HEK293 (cell line): ENCODE data around the gene ZNF771.

Experiments
- BCL11B ChIP-seq: fragments of 450-650 bp; formaldehyde crosslinking; IDR thresholded peaks from 2 replicates; pipeline ENCODE4 v1.5.1; 2016; ENCODE audit warnings: low read depth, missing biosample characterization, missing genetic modification characterization
- FEZF1 ChIP-seq: fragments of 450-650 bp; formaldehyde crosslinking; IDR thresholded peaks from 2 replicates; pipeline ENCODE4 v1.5.1; 2016; ENCODE audit warnings: missing biosample characterization, missing genetic modification characterization
- GLIS1 ChIP-seq: fragments of 450-650 bp; formaldehyde crosslinking; IDR thresholded peaks from 2 replicates; pipeline ENCODE4 v1.5.1; 2016; ENCODE audit warnings: missing biosample characterization, missing genetic modification characterization
- IKZF3 ChIP-seq: fragments of 450-650 bp; IDR thresholded peaks from 2 replicates; pipeline ENCODE4 v1.5.0; 2018; ENCODE audit warnings: missing biosample characterization, mild to moderate bottlenecking, missing genetic modification characterization, moderate library complexity
- INSM2 ChIP-seq: fragments of 450-650 bp; formaldehyde crosslinking; IDR thresholded peaks from 2 replicates; pipeline ENCODE4 v1.5.1; 2016; ENCODE audit warnings: missing biosample characterization, missing genetic modification characterization
- KLF7 ChIP-seq: fragments of 450-650 bp; formaldehyde crosslinking; IDR thresholded peaks from 2 replicates; pipeline ENCODE4 v1.5.1; 2016; ENCODE audit warnings: missing biosample characterization, missing genetic modification characterization, borderline replicate concordance
- PBX3 ChIP-seq: sonication (generic); formaldehyde crosslinking; IDR thresholded peaks from 2 replicates; pipeline ENCODE4 v1.8.1; 2022; ENCODE audit warnings: mild to moderate bottlenecking, moderate library complexity, missing genetic modification reagents
- SCRT2 ChIP-seq: fragments of 450-650 bp; formaldehyde crosslinking; IDR thresholded peaks from 2 replicates; pipeline ENCODE4 v1.5.1; 2016; ENCODE audit warnings: missing biosample characterization, missing genetic modification characterization
- ZBTB1 ChIP-seq: fragments of 450-650 bp; formaldehyde crosslinking; IDR thresholded peaks from 2 replicates; pipeline ENCODE4 v1.5.1; 2016; ENCODE audit warnings: missing biosample characterization, missing genetic modification characterization
- ZBTB10 ChIP-seq: fragments of 450-650 bp; formaldehyde crosslinking; IDR thresholded peaks from 2 replicates; pipeline ENCODE4 v1.5.1; 2016; ENCODE audit warnings: missing biosample characterization, missing genetic modification characterization
- ZBTB20 ChIP-seq: fragments of 450-650 bp; formaldehyde crosslinking; IDR thresholded peaks from 2 replicates; pipeline ENCODE4 v1.5.1; 2016; ENCODE audit warnings: missing biosample characterization, missing genetic modification characterization
- ZBTB21 ChIP-seq: fragments of 450-650 bp; formaldehyde crosslinking; IDR thresholded peaks from 2 replicates; pipeline ENCODE4 v1.5.1; 2017; ENCODE audit warnings: missing biosample characterization, missing genetic modification characterization
- ZBTB48 ChIP-seq: fragments of 450-650 bp; formaldehyde crosslinking; IDR thresholded peaks from 2 replicates; pipeline ENCODE4 v1.5.1; 2016; ENCODE audit warnings: missing biosample characterization, missing genetic modification characterization
- ZEB2 ChIP-seq: fragments of 450-650 bp; formaldehyde crosslinking; IDR thresholded peaks from 2 replicates; pipeline ENCODE4 v1.5.1; 2016; ENCODE audit warnings: missing biosample characterization, missing genetic modification characterization
- ZFP69B ChIP-seq: fragments of 450-650 bp; formaldehyde crosslinking; IDR thresholded peaks from 2 replicates; pipeline ENCODE4 v1.5.1; 2016; ENCODE audit warnings: missing biosample characterization, missing genetic modification characterization
- ZNF2 ChIP-seq: fragments of 450-650 bp; formaldehyde crosslinking; IDR thresholded peaks from 2 replicates; pipeline ENCODE4 v1.5.1; 2016; ENCODE audit warnings: missing biosample characterization, missing genetic modification characterization
- ZNF211 ChIP-seq: fragments of 450-650 bp; formaldehyde crosslinking; IDR thresholded peaks from 2 replicates; pipeline ENCODE4 v1.5.1; 2016; ENCODE audit warnings: low read depth, missing biosample characterization, missing genetic modification characterization
- ZNF302 ChIP-seq: fragments of 450-650 bp; formaldehyde crosslinking; IDR thresholded peaks from 2 replicates; pipeline ENCODE4 v1.5.1; 2016; ENCODE audit warnings: missing biosample characterization, missing genetic modification characterization, low read depth
- ZNF341 ChIP-seq: fragments of 450-650 bp; formaldehyde crosslinking; IDR thresholded peaks from 2 replicates; pipeline ENCODE4; 2016; ENCODE audit warnings: low read depth, missing biosample characterization, missing genetic modification characterization
- ZNF398 ChIP-seq: fragments of 450-650 bp; formaldehyde crosslinking; IDR thresholded peaks from 2 replicates; pipeline ENCODE4 v1.5.1; 2017; ENCODE audit warnings: missing biosample characterization, missing genetic modification characterization
- ZNF555 ChIP-seq: fragments of 450-650 bp; formaldehyde crosslinking; conservative IDR thresholded peaks from 2 replicates; pipeline ENCODE4 v1.5.1; 2017; ENCODE audit warnings: missing biosample characterization, mild to moderate bottlenecking, missing genetic modification characterization, inconsistent platforms
- ZNF560 ChIP-seq: fragments of 450-650 bp; formaldehyde crosslinking; IDR thresholded peaks from 2 replicates; pipeline ENCODE4 v1.5.1; 2017; ENCODE audit warnings: missing biosample characterization, missing genetic modification characterization, borderline replicate concordance
- ZNF561 ChIP-seq: fragments of 450-650 bp; IDR thresholded peaks from 2 replicates; pipeline ENCODE4 v1.5.1; 2018; ENCODE audit warnings: missing biosample characterization, missing genetic modification characterization, borderline replicate concordance
- ZNF623 ChIP-seq: fragments of 450-650 bp; formaldehyde crosslinking; IDR thresholded peaks from 2 replicates; pipeline ENCODE4 v1.5.1; 2016; ENCODE audit warnings: missing biosample characterization, missing genetic modification characterization
- ZNF654 ChIP-seq: fragments of 450-650 bp; formaldehyde crosslinking; IDR thresholded peaks from 2 replicates; pipeline ENCODE4 v1.5.1; 2016; ENCODE audit warnings: low read depth, missing biosample characterization, missing genetic modification characterization
- ZNF658 ChIP-seq: fragments of 450-650 bp; formaldehyde crosslinking; IDR thresholded peaks from 2 replicates; pipeline ENCODE4; 2016; ENCODE audit warnings: missing biosample characterization, missing genetic modification characterization
- ZNF747 ChIP-seq: fragments of 450-650 bp; formaldehyde crosslinking; IDR thresholded peaks from 2 replicates; pipeline ENCODE4 v1.5.1; 2016; ENCODE audit warnings: missing biosample characterization, missing genetic modification characterization
- ZNF792 ChIP-seq: fragments of 450-650 bp; formaldehyde crosslinking; IDR thresholded peaks from 2 replicates; pipeline ENCODE4 v1.5.1; 2016; ENCODE audit warnings: missing biosample characterization, missing genetic modification characterization
- ZNF843 ChIP-seq: fragments of 450-650 bp; formaldehyde crosslinking; IDR thresholded peaks from 2 replicates; pipeline ENCODE4 v1.5.1; 2016; ENCODE audit warnings: missing biosample characterization, missing genetic modification characterization
- ZSCAN23 ChIP-seq: fragments of 450-650 bp; formaldehyde crosslinking; IDR thresholded peaks from 2 replicates; pipeline ENCODE4 v1.5.1; 2016; ENCODE audit warnings: missing biosample characterization, missing genetic modification characterization
- ZSCAN30 ChIP-seq: fragments of 450-650 bp; IDR thresholded peaks from 2 replicates; pipeline ENCODE4 v1.5.1; 2018; ENCODE audit warnings: missing biosample characterization, mild to moderate bottlenecking, missing genetic modification characterization, moderate library complexity
- TF ChIP-seq, protein P1 (sequence below): fragments of 450-650 bp; IDR thresholded peaks from 2 replicates; pipeline ENCODE4 v1.5.1; 2018; ENCODE audit warnings: missing biosample characterization, mild to moderate bottlenecking, missing genetic modification characterization

The ZNF771 gene

GRCh38 chr16:30429678-30430427, 22.4 kb downstream of the ZNF771 start, which contains the start of gene DCTPP1 (continued):
- no peak for TF ChIP-seq FEZF1 (tag by site-specific recombination)
- no peak for TF ChIP-seq ZNF560 (tag by site-specific recombination)
- peak; percentile 94 for TF ChIP-seq ZNF2 (tag by site-specific recombination)
- TF ChIP-seq ZSCAN30 (tag by site-specific recombination), result peak; percentile 88
- TF ChIP-seq BCL11B (tag by site-specific recombination), result peak; percentile 46; the same call in 1 of the 2 replicates
- TF ChIP-seq PBX3 (CRISPR knock-in tag), result 0 out of 2 replicates have a peak, but pooled peaks have one; percentile 35
- no peak for TF ChIP-seq GLIS1
- TF ChIP-seq ZNF398 (tag by site-specific recombination), result peak; percentile 15; the same call in 1 of the 2 replicates
- peak; percentile 32 for TF ChIP-seq ZNF561 (tag by site-specific recombination)
- peak; percentile 86 for TF ChIP-seq SCRT2 (tag by site-specific recombination)
- TF ChIP-seq ZFP69B (tag by site-specific recombination), result peak; percentile 84; the same call in 1 of the 2 replicates
- no peak for TF ChIP-seq ZBTB48
- TF ChIP-seq ZNF654 (tag by site-specific recombination), result peak; percentile 70
- no peak for TF ChIP-seq ZNF555 (tag by site-specific recombination)
- TF ChIP-seq ZBTB20 (tag by site-specific recombination), result peak; percentile 76; the same call in 1 of the 2 replicates
- TF ChIP-seq ZBTB21 (tag by site-specific recombination), result peak; percentile 53; the same call in 1 of the 2 replicates
- peak; percentile 91 for TF ChIP-seq KLF7
- no peak for TF ChIP-seq ZNF658 (tag by site-specific recombination)
- TF ChIP-seq ZNF747 (tag by site-specific recombination), result no peak
- TF ChIP-seq ZNF843, result peak; percentile 63
- TF ChIP-seq ZNF211 (tag by site-specific recombination), result no peak
- TF ChIP-seq ZNF623 (tag by site-specific recombination), result peak; percentile 17; the same call in 1 of the 2 replicates
- 0 out of 2 replicates have a peak, but pooled peaks have one; percentile 11 for TF ChIP-seq ZNF302 (tag by site-specific recombination)
- TF ChIP-seq, protein P1, sequence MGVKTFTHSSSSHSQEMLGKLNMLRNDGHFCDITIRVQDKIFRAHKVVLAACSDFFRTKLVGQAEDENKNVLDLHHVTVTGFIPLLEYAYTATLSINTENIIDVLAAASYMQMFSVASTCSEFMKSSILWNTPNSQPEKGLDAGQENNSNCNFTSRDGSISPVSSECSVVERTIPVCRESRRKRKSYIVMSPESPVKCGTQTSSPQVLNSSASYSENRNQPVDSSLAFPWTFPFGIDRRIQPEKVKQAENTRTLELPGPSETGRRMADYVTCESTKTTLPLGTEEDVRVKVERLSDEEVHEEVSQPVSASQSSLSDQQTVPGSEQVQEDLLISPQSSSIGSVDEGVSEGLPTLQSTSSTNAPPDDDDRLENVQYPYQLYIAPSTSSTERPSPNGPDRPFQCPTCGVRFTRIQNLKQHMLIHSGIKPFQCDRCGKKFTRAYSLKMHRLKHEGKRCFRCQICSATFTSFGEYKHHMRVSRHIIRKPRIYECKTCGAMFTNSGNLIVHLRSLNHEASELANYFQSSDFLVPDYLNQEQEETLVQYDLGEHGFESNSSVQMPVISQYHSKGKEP, result 0 out of 2 replicates have a peak, but pooled peaks have one; percentile 15
- 0 out of 2 replicates have a peak, but pooled peaks have one; percentile 21 for TF ChIP-seq IKZF3 (tag by site-specific recombination)
- TF ChIP-seq ZNF341 (tag by site-specific recombination), result peak; percentile 57; the same call in 1 of the 2 replicates
- peak; percentile 99 for TF ChIP-seq ZEB2 (tag by site-specific recombination)
- no peak for TF ChIP-seq ZBTB10 (tag by site-specific recombination)
- peak; percentile 73 for TF ChIP-seq INSM2 (tag by site-specific recombination)
- TF ChIP-seq ZBTB1 (tag by site-specific recombination), result no peak
- peak; percentile 87; the same call in 1 of the 2 replicates for TF ChIP-seq ZNF792 (tag by site-specific recombination)
- 0 out of 2 replicates have a peak, but pooled peaks have one; percentile 27 for TF ChIP-seq ZSCAN23 (tag by site-specific recombination)
